Memory B cell (primary cell): Measurements from ENCODE around the gene CAMK2D.
"Not testable (repeated sequence)": the region's sequence is repeated elsewhere in the genome, so short reads cannot be mapped to it uniquely, and the experiment has no call there.

Source experiments
- ATAC-seq: fragments of 150-1000 bp; cut with Tn5 transposase; 2 replicates; pipeline ENCODE4 v1.10.0; 2021; ENCODE audit warnings: low read depth, mild to moderate bottlenecking, moderate library complexity
- DNase-seq, 2 donors: peaks; one replicate each; pipeline ENCODE4 v3.0.0; 2022; ENCODE audit warnings: low spot score in 2 of 2
- H3K27ac Mint-ChIP-seq: one replicate; pipeline ENCODE4 v1.8.0; 2022; ENCODE audit warnings: mild to moderate bottlenecking, moderate library complexity, mixed read lengths
- H3K27me3 Mint-ChIP-seq: one replicate; pipeline ENCODE4 v1.8.0; 2022; ENCODE audit warnings: mixed read lengths
- H3K36me3 Mint-ChIP-seq: one replicate; pipeline ENCODE4 v1.8.0; 2022; ENCODE audit warnings: mild to moderate bottlenecking, mixed read lengths
- H3K4me1 Mint-ChIP-seq: one replicate; pipeline ENCODE4 v1.8.0; 2022; ENCODE audit warnings: mixed read lengths
- H3K4me3 Mint-ChIP-seq: one replicate; pipeline ENCODE4 v1.8.0; 2022; ENCODE audit warnings: mild to moderate bottlenecking, moderate library complexity, mixed read lengths
- H3K9me3 Mint-ChIP-seq: one replicate; pipeline ENCODE4 v1.8.0; 2022; ENCODE audit warnings: mixed read lengths

The CAMK2D gene

DNA sequence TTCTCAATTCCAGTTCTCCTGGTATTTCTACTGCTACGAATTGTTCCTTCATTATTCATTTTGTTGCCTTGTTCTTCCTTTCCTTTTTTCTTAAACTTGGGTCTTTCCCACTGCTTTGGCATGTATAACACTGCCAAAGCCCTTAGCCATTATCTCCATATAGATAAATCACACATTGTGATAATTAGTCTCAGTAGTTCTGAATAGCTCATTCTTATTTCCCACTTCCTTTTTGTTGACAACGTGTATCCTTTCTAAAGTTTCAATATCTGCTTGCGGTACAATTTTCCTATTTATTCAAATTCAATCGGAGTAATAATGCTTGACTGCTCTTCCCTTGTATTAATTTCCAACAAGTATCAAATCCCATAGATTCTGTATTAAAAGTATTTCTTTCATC, 14.5 kb upstream of the CAMK2D start:
- Mint-ChIP-seq H3K27me3 (peaks cover 13% of the 10 kb centered on the region), H3K4me1 (peaks cover 8% of the 10 kb centered on the region), H3K9me3 (no peaks in the 10 kb centered on the region), H3K27ac (no peak overlapping the region), H3K36me3 (no peaks in the 10 kb centered on the region), H3K4me3 (no peak overlapping the region)
- ATAC-seq (peak; percentile 31), DNase-seq (no peak)

DNA sequence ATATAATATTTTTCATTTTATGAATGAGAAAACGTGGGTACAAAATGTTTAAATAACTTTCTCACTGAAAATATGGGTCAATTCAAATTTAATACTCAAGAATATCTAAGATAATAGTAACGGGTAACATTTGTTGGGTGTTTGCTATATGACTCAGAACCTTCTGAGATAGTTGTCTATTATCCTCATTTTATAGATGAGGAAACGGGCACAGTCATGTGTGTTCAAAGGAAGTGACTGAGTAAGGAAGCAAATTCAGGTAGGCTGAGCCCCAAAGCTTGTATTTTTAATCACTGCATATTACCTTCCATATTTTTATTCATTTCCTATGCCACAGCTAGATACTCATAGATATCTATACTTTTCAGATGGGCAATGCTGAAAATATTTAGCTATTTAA, 12.2 kb upstream of the CAMK2D start:
- Mint-ChIP-seq H3K27me3 (peaks cover 13% of the 10 kb centered on the region), H3K36me3 (no peaks in the 10 kb centered on the region), H3K4me1 (peaks cover 8% of the 10 kb centered on the region), H3K4me3 (no peak overlapping the region), H3K27ac (no peak overlapping the region), H3K9me3 (no peaks in the 10 kb centered on the region)
- DNase-seq (no peak), ATAC-seq (no peak)

DNA sequence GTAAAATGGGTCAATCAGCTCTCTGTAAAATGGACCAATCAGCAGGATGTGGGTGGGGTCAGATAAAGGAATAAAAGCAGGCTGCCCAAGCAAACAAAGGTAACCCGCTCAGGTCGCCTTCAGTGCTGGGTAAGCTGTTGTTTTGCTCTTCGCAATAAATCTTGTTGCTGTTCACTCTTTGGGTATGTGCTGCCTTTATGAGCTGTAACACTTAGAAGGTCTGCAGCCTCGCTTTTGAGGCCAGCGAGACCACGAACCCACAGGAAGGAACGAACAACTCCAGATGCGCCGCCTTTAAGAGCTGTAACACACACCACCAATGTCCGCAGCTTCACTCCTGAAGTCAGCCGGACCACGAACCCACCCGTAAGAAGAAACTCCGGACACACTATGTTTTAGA, 11.5 kb upstream of the CAMK2D start:
- H3K4me1 Mint-ChIP-seq = peaks cover 8% of the 10 kb centered on the region
- no peak overlapping the region for H3K4me3 Mint-ChIP-seq
- no peaks in the 10 kb centered on the region for H3K9me3 Mint-ChIP-seq
- peaks cover 13% of the 10 kb centered on the region for H3K27me3 Mint-ChIP-seq
- ATAC-seq = no peak
- no peak for DNase-seq
- H3K36me3 Mint-ChIP-seq = no peaks in the 10 kb centered on the region
- H3K27ac Mint-ChIP-seq = no peak overlapping the region

DNA sequence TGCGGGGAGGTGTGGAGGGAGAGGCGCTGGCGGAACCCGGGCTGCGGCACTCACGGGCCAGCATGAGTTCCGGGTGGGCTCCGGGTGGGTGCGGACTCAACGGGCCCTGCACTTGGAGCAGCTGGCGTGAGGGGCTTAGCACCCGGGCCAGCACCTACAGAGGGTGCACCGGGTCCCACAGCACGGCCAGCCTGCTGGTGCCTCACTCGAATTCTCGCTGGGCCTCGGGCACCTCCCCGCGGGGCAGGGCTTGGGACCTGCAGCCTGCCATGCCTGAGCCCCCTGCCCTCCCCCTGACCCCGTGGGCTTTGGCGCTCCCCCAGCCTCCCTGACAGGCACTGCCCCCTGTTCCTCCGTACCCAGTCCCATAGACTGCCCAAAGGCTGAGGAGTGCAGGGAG, 10.8 kb upstream of the CAMK2D start:
- no peak overlapping the region for H3K27ac Mint-ChIP-seq
- no peak overlapping the region for H3K4me3 Mint-ChIP-seq
- no peaks in the 10 kb centered on the region for H3K36me3 Mint-ChIP-seq

DNA sequence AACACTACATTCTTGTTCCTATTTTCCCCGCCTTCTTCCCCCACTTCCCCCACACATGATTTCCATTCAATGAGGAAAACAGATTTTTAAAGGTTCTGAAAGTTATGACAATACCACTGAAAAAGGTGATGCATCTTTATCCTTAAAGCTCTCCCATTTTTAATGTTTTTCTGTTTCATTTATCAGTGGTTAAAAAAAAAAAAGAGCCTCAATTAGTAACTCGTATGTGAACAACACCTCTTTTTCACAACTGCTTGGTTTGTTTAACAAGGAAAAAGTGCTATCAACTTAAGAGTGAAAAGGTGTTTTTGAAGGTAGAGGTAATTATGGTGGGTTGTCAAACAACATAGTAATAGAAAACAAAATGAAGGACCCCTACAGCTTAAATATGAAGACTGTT, 8.2 kb upstream of the CAMK2D start:
- Mint-ChIP-seq H3K27ac (no peak overlapping the region), H3K9me3 (no peaks in the 10 kb centered on the region), H3K27me3 (peaks cover 6% of the 10 kb centered on the region), H3K36me3 (no peaks in the 10 kb centered on the region), H3K4me1 (peaks cover 2% of the 10 kb centered on the region), H3K4me3 (no peak overlapping the region)
- no peak for DNase-seq
- ATAC-seq = no peak

More for the DNA sequence above, 10.8 kb upstream of the CAMK2D start:
- no peaks in the 10 kb centered on the region for H3K9me3 Mint-ChIP-seq
- H3K27me3 Mint-ChIP-seq = peaks cover 13% of the 10 kb centered on the region
- no peak for ATAC-seq
- no peak for DNase-seq
- H3K4me1 Mint-ChIP-seq = peaks cover 8% of the 10 kb centered on the region

DNA sequence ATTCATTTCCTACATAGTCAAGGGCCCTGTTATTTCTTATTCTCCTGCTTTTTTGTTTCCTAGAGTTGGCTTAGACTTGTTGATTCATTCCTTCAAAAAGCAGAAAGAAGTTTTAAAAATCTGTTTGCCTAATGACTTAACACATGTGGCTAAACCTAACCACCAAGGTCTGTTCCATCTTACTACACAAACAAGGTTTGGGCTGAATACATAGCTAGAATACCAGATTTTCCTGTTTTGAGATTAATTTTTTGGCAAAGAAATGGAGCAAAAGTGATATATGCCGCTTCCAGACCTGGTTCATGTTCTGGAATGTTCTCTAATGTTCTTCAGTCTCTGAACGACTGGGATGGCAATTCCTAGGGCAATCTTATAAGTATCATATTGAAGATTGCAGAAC, 7.4 kb upstream of the CAMK2D start:
- Mint-ChIP-seq H3K9me3 (no peaks in the 10 kb centered on the region), H3K36me3 (no peaks in the 10 kb centered on the region), H3K4me1 (peaks cover 2% of the 10 kb centered on the region), H3K27ac (no peak overlapping the region), H3K27me3 (peaks cover 3% of the 10 kb centered on the region), H3K4me3 (no peak overlapping the region)
- ATAC-seq (no peak), DNase-seq (no peak)

DNA sequence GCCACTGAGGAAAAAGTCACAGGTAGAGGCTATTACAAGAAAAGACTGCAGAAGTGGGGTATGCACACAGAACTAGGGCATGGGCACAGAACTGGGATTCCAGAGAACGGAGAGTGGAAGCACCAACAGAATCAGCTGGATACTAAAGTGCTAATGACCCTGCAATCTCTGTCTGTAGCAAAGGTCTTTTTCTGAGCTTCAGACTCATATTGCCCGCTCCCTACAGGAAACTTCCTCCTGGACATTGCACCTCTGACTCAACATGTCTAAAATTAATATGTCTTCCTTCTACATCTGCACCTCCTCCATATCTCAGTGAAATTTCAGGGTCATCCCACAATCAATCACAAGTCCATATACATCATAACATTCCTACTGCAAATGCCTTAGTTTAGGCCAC, 5.3 kb upstream of the CAMK2D start:
- H3K27me3 Mint-ChIP-seq = no peaks in the 10 kb centered on the region
- H3K9me3 Mint-ChIP-seq = no peaks in the 10 kb centered on the region
- no peaks in the 10 kb centered on the region for H3K4me1 Mint-ChIP-seq
- DNase-seq = no peak
- no peak overlapping the region for H3K27ac Mint-ChIP-seq
- ATAC-seq = no peak
- no peak overlapping the region for H3K4me3 Mint-ChIP-seq
- H3K36me3 Mint-ChIP-seq = no peaks in the 10 kb centered on the region

DNA sequence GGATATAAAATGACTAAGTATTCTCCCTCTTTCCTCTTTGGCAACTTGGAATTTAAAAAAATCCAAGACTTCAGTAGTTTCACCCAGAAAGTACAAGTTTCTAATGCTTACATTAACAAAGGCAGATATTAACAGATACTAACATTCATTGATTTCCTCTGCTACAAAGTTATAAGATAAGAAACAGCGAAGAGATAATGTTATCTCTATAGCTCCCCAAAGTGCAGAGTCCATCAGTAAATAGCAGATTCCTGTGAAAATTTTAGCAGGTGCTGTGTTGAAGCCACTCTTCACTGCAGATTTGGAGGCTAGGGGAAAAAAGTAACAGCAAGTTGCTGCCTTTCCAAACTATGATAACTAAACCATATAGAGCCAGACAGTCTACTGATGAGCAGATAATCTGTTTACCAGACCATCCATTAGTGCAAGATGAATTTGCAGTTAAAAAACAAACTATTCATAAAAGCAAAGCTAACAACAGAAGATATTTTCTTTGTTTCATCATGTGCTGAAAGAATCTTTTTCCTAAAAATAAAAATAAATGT, 3.3 kb upstream of the CAMK2D start:
- no peak overlapping the region for H3K27ac Mint-ChIP-seq
- ATAC-seq = no peak
- no peaks in the 10 kb centered on the region for H3K27me3 Mint-ChIP-seq

DNA sequence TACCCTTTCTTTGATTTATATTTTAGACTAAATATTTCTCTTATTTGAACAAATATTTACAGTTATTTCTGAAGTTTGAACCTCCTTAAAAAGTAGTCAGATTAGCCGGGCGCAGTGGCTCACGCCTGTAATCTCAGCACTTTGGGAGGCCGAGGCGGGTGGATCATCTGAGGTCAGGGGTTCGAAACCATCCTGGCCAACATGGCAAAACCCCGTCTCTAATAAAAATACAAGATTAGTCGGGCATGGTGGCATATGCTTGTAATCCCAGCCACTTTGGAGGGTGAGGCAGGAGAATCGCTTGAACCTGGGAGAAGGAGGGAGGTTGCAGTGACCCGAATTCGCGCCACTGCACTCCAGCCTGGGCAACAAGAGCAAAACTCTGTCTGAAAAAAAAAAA, 2.4 kb upstream of the CAMK2D start:
- H3K9me3 Mint-ChIP-seq, H3K36me3 Mint-ChIP-seq, H3K27me3 Mint-ChIP-seq, H3K4me1 Mint-ChIP-seq, DNase-seq, H3K4me3 Mint-ChIP-seq, H3K27ac Mint-ChIP-seq, ATAC-seq: not testable (repeated sequence)

More for the DNA sequence above, 3.3 kb upstream of the CAMK2D start:
- Mint-ChIP-seq H3K4me1 (peaks cover 8% of the 10 kb centered on the region), H3K4me3 (no peak overlapping the region), H3K36me3 (no peaks in the 10 kb centered on the region), H3K9me3 (no peaks in the 10 kb centered on the region)
- DNase-seq = no peak

DNA sequence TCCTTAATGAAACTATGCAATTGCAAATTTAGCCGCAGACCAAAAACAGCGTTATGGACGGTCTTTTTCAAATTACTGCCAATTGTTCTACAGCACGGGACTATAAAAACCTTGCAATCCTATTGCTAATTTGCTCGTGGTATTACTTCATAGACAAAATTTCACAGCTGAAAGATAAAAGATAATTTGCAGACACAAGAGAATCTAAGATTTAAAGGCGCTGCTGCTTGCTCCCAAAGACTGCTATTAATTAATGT, 1.4 kb upstream of the CAMK2D start:
- no peak for DNase-seq
- Mint-ChIP-seq H3K27me3 (no peaks in the 10 kb centered on the region), H3K4me1 (peaks cover 11% of the 10 kb centered on the region), H3K27ac (peak overlapping the region; percentile 97), H3K9me3 (no peaks in the 10 kb centered on the region), H3K4me3 (peak overlapping the region; percentile 95), H3K36me3 (peaks cover 2% of the 10 kb centered on the region)
- no peak for ATAC-seq

DNA sequence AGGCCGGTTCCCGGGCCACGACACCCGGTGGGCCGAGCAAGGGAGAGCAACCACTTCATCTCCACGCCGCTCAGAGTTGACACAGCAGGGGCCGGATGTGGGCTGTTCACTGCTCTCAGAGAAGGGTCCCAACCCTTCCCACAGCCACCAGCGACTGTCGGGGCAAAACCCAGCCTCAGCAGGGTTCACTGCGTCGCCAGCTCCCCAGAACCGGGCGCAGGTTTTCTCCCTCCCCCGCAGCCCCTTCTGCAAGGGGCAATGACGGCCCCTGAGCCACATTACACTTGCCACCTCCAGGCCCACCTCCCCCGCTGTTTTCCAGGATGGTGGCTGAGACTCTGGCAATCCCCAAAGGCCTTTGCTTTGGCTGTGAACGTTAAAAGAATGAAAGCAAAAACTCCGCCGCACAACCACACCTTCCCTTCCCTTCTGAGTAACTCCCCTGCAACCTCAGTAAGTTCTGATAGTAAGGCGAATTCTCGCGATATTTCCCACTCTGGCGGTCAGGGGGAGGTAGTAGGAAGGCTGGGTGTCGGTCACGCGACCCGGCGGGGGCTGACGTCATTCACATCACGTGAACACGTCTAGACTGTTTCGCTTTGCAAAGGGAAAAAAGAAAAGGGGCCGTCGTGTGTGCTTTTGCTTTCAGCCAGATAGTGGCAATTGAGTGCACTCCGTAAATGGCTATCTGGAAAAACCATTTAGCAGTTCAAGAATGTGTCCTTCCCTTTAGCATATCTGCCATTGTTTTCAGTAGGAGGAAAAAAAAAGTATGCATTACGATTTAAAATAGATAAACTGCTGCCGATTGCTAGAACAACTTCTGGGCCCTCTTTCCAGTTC, 869 bp upstream of the CAMK2D start:
- peaks cover 5% of the 10 kb centered on the region for H3K36me3 Mint-ChIP-seq
- ATAC-seq (peak; percentile 72), DNase-seq (peak; percentile 94 to 97)
- peak overlapping the region; percentile 97 for H3K27ac Mint-ChIP-seq
- H3K4me3 Mint-ChIP-seq = peak overlapping the region; percentile 95
- H3K4me1 Mint-ChIP-seq = peaks cover 15% of the 10 kb centered on the region
- no peaks in the 10 kb centered on the region for H3K27me3 Mint-ChIP-seq
- H3K9me3 Mint-ChIP-seq = no peaks in the 10 kb centered on the region

DNA sequence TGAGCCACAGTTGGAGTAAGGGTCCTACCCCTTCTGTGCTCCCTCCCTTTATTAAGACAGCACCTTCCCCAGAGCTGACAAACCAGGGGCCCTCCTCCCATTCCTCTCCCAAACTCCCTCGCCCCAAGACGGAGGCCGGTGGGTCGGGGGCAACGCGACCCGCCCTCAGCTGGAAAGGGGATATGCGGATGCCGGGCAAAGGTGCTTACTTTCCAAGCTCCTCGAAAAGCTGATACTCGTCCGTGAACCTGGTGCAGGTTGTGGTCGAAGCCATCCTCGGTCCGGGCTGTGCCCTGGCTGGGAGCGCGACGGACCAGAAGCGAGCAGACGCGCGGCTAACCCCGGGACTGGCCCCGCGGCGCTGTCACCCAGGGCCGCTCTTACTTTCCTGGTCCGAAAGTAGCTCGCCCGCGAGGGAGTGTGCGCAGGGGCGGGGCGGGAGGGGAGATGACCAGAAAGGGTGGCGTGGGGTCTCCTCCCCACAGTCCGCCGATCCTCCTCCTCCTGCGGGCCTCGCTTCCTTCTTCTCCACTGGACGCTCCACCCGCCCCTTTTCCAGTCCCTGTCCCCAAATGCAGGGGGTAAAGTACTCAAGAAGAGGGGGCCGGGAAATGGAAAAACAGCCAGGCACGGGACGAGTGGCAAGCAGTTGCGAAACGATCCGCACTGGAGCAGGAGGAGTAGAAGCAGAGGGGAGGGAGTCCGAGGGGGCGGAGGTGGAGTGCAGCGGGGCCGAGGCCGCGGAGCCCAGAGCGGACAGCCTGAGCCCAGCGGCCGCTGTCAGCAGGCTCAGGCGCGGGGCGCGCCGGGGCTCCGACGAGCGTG, 531 bp downstream of the CAMK2D start:
- H3K27me3 Mint-ChIP-seq = no peaks in the 10 kb centered on the region
- H3K9me3 Mint-ChIP-seq = no peaks in the 10 kb centered on the region
- peak overlapping the region; percentile 97 for H3K27ac Mint-ChIP-seq
- peaks cover 16% of the 10 kb centered on the region for H3K4me1 Mint-ChIP-seq
- no peak for ATAC-seq
- peak overlapping the region; percentile 95 for H3K4me3 Mint-ChIP-seq
- H3K36me3 Mint-ChIP-seq = peaks cover 5% of the 10 kb centered on the region
- peak in 1 of 2 donors; percentile 39 for DNase-seq

DNA sequence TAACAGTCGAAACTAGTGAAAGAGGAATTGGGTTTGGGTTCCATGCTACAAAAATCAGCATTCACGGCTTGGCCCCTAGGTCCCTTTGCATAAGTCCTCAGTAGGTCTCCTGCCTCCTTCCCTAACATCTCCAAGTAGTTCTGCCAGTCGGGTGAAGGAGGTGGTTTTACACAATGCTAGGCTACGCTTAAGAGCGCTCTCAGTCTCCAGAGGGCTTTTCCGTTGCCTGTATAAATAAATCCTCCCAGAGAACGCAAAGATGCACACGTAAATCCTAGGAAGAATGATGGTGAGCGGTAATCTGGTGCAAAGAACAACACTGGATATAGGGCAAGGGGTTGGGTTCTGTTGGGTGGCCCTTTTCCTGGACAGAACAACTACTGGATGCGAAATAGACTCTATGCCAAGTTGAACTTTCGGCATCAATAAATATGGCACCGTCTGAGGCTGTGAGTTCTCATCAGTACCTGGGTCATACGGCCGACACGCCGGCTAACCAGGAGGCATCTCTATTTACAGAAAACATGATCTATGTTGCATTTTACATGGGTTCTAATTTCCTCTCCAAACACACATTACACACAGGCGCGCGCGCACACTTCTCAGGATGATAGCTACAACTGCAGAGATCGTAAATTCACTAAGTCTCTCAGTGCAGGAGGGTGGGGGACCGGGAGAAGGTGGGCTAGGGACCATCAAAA, 1.3 kb downstream of the CAMK2D start:
- peaks cover 5% of the 10 kb centered on the region for H3K36me3 Mint-ChIP-seq
- peaks cover 17% of the 10 kb centered on the region for H3K4me1 Mint-ChIP-seq
- no peak for ATAC-seq
- peak in 1 of 2 donors; percentile 13 for DNase-seq
- H3K27ac Mint-ChIP-seq = peak overlapping the region; percentile 97
- H3K27me3 Mint-ChIP-seq = no peaks in the 10 kb centered on the region
- peak overlapping the region; percentile 95 for H3K4me3 Mint-ChIP-seq
- no peaks in the 10 kb centered on the region for H3K9me3 Mint-ChIP-seq

DNA sequence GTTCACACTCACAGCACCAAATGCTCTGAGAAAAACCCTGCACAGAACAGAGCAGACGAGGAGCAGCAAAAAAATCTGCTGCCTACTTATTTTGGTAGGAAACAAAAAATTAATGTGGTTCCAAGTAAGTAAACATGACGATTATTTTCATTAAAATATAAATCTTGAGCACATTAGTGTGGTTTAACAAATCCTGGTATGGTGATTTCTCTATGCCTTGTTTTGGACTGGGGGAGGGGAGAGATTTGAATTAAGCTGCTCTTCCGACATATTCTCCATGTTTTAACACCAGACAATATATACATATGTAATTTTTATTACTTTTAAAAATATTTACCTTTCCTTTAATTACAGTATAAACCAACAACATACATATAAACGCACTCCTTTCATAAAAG, 1.8 kb downstream of the CAMK2D start:
- H3K4me3 Mint-ChIP-seq = peak overlapping the region; percentile 95
- peak overlapping the region; percentile 97 for H3K27ac Mint-ChIP-seq
- no peaks in the 10 kb centered on the region for H3K27me3 Mint-ChIP-seq
- H3K4me1 Mint-ChIP-seq = peaks cover 17% of the 10 kb centered on the region
- ATAC-seq = no peak
- no peaks in the 10 kb centered on the region for H3K9me3 Mint-ChIP-seq
- no peak for DNase-seq
- peaks cover 5% of the 10 kb centered on the region for H3K36me3 Mint-ChIP-seq
